ENCODE measurements around the gene WRAP73. TPM values are rescaled to one million over a fixed set of nuclear protein-coding genes. Genes with fewer than 3 reads are reported as not detected.
"Not testable (repeated sequence)": the region's sequence is repeated elsewhere in the genome, so short reads cannot be mapped to it uniquely, and the experiment has no call there.

WRAP73 gene
- polyA plus RNA-seq, 3 donors = 26.1 to 64.9 (median 33.2) TPM

DNA sequence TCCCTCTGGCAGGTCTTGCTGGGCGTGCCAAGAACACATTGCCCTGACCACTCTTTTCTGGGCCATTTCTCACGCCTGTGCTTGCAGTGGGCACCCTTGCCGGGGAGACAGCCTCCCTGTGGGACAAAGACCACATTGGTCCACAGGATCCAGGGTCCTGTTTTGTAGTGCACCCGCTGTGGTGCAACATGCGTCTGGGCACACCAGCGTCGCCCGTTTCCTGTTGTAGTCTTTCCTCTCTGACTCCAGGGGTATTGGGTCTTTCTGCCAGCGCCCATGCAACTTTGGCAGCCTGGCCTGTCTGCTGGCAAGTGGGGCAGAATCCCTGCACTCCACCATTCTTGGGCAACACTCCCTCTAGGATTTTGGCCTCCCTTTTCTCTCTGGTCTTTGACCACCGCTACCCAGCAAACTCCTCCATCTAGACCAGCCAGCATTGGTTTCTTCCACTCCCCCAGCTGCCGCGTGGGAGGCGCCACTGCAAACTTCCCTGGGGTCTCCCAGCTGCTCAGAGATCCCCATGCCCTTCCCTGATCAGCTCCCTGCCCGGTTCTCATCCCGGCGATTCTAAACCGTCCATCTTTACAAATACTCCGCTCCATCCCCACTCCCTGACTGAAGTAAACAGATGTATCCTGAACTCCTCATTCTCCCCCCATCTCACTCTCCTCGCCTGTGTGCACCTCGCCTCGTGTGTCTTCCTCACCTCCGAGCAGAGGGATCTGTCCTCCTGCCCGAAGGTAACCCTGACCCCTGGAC is 26.3 kb downstream of the WRAP73 start:
- WGBS (ENCODE audit: insufficient coverage) = 38% methylated on average over 20 of the region's 23 CpGs
- peaks cover 0 to 1% (median 0%) of the 10 kb centered on the region in 7 donors for H3K9me3 Mint-ChIP-seq
- H3K4me1 Mint-ChIP-seq = peaks cover 48% of the 10 kb centered on the region
- peaks cover 21 to 31% of the 10 kb centered on the region in 2 donors for H3K36me3 Mint-ChIP-seq
- Histone ChIP-seq H3K27ac (ENCODE audit: low read depth in 1 of 2, low read length in 2 of 2) (peak overlapping the region in 1 of 2 donors; percentile 74), H3K9ac (ENCODE audit: insufficient read depth, low read length, poor library complexity, severe bottlenecking) (peak overlapping the region; percentile 70), H3K4me1 (ENCODE audit: control insufficient read depth in 1 of 2, insufficient read depth in 2 of 2, low read length in 2 of 2) (peaks cover 34 to 43% of the 10 kb centered on the region in 2 donors), H2AFZ (ENCODE audit: insufficient read depth, low read depth, low read length, poor library complexity, severe bottlenecking) (peak overlapping the region; percentile 97), H3K27me3 (ENCODE audit: control insufficient read depth in 2 of 2, insufficient read depth in 2 of 2, low read length in 2 of 2) (no peaks in the 10 kb centered on the region), H3K4me2 (replicated peaks; ENCODE audit: extremely low read depth, low read length, poor library complexity, severe bottlenecking) (peak overlapping the region; percentile 100), H4K20me1 (ENCODE audit: insufficient read depth, low read length) (peaks cover 17% of the 10 kb centered on the region), H3K9me3 (replicated peaks in 1 of 2; ENCODE audit: control insufficient read depth in 1 of 2, insufficient read depth in 1 of 2, low read length in 2 of 2) (no peaks in the 10 kb centered on the region), H3K4me3 (replicated peaks in 1 of 3; ENCODE audit: low read depth in 2 of 3, low read length in 3 of 3) (peak overlapping the region; percentile 67 to 99 (median 69)), H3K79me2 (ENCODE audit: insufficient read depth, low read length) (peaks cover 19% of the 10 kb centered on the region), H3K36me3 (replicated peaks in 1 of 2; ENCODE audit: control insufficient read depth in 1 of 2, insufficient read depth in 2 of 2, low read length in 2 of 2) (peaks cover 15% of the 10 kb centered on the region in 2 donors)
- TF ChIP-seq, protein P1, sequence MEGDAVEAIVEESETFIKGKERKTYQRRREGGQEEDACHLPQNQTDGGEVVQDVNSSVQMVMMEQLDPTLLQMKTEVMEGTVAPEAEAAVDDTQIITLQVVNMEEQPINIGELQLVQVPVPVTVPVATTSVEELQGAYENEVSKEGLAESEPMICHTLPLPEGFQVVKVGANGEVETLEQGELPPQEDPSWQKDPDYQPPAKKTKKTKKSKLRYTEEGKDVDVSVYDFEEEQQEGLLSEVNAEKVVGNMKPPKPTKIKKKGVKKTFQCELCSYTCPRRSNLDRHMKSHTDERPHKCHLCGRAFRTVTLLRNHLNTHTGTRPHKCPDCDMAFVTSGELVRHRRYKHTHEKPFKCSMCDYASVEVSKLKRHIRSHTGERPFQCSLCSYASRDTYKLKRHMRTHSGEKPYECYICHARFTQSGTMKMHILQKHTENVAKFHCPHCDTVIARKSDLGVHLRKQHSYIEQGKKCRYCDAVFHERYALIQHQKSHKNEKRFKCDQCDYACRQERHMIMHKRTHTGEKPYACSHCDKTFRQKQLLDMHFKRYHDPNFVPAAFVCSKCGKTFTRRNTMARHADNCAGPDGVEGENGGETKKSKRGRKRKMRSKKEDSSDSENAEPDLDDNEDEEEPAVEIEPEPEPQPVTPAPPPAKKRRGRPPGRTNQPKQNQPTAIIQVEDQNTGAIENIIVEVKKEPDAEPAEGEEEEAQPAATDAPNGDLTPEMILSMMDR (IDR thresholded peaks at IDR 0.05) = no peak
- peak overlapping the region in 5 of 7 donors; percentile 5 to 90 (median 85) for H3K27ac Mint-ChIP-seq
- DNase-seq = no peak
- peaks cover 0 to 17% (median 4%) of the 10 kb centered on the region in 3 donors for H3K27me3 Mint-ChIP-seq (ENCODE audit: low read depth in 3 of 3)
- intact Hi-C loops (cut with micrococcal nuclease) = loop anchor here (1.0 to 10.0 kb wide), 4 partner anchors 26 to 281 kb away; partner anchors contain the start of genes C1orf174 (in 2 of the 2) and SMIM1 (in 1 of the 2)
- H3K4me3 Mint-ChIP-seq = peak overlapping the region; percentile 92 to 94

DNA sequence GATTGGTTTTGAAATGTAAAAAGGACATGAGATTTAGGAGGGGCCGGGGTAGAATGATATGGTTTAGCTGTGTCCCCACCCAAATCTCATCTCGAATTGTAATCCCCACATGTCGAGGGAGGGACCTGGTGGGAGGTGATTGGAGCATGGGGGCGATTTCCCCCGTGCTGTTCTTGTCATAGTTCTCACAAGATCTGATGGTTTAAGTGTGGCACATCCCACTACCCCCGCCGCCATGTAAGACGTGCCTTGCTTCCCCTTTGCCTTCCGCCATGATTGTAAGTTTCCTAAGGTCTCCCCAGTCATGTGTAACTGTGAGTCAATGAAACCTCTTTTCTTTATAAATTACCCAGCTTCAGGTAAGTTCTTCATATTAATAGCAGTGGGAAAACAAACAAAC is 27.8 kb downstream of the WRAP73 start:
- H2AFZ ChIP-seq (ENCODE audit: insufficient read depth, low read depth, low read length, poor library complexity, severe bottlenecking); H3K9me3 Mint-ChIP-seq; H3K9me3 ChIP-seq (replicated peaks in 1 of 2; ENCODE audit: control insufficient read depth in 1 of 2, insufficient read depth in 1 of 2, low read length in 2 of 2); H3K27ac ChIP-seq (ENCODE audit: low read depth in 1 of 2, low read length in 2 of 2); H3K4me3 Mint-ChIP-seq; H3K4me3 ChIP-seq (replicated peaks in 1 of 3; ENCODE audit: low read depth in 2 of 3, low read length in 3 of 3); H3K27me3 ChIP-seq (ENCODE audit: control insufficient read depth in 2 of 2, insufficient read depth in 2 of 2, low read length in 2 of 2); H3K36me3 ChIP-seq (replicated peaks in 1 of 2; ENCODE audit: control insufficient read depth in 1 of 2, insufficient read depth in 2 of 2, low read length in 2 of 2); H3K4me2 ChIP-seq (replicated peaks; ENCODE audit: extremely low read depth, low read length, poor library complexity, severe bottlenecking); DNase-seq; H3K9ac ChIP-seq (ENCODE audit: insufficient read depth, low read length, poor library complexity, severe bottlenecking): not testable (repeated sequence)
- intact Hi-C loops (cut with micrococcal nuclease) = loop anchor here in 1 of 2 donors (10.0 kb wide), 2 partner anchors 153 to 283 kb away; partner anchors contain the start of genes C1orf174 and SMIM1
- Mint-ChIP-seq H3K27me3 (ENCODE audit: low read depth in 3 of 3) (peaks cover 2 to 22% (median 6%) of the 10 kb centered on the region in 3 donors), H3K36me3 (peaks cover 10 to 16% of the 10 kb centered on the region in 2 donors), H3K27ac (peak overlapping the region in 3 of 7 donors; percentile 47 to 77 (median 58)), H3K4me1 (peaks cover 51% of the 10 kb centered on the region)
- peaks cover 17% of the 10 kb centered on the region for H4K20me1 ChIP-seq (ENCODE audit: insufficient read depth, low read length)
- peaks cover 37 to 46% of the 10 kb centered on the region in 2 donors for H3K4me1 ChIP-seq (ENCODE audit: control insufficient read depth in 1 of 2, insufficient read depth in 2 of 2, low read length in 2 of 2)
- WGBS (ENCODE audit: insufficient coverage) = no CpG with 5 or more reads among the region's 9 CpGs
- H3K79me2 ChIP-seq (ENCODE audit: insufficient read depth, low read length) = peaks cover 19% of the 10 kb centered on the region

Data from CD14-positive monocyte (primary cell).